Fibroblast of skin of right quadriceps (primary cell): ENCODE results near the gene WDR45B.

ENCODE experiments used
- DNase-seq: peaks from one replicate; pipeline ENCODE4 v3.0.0-alpha.2; 2013

The WDR45B gene

DNA sequence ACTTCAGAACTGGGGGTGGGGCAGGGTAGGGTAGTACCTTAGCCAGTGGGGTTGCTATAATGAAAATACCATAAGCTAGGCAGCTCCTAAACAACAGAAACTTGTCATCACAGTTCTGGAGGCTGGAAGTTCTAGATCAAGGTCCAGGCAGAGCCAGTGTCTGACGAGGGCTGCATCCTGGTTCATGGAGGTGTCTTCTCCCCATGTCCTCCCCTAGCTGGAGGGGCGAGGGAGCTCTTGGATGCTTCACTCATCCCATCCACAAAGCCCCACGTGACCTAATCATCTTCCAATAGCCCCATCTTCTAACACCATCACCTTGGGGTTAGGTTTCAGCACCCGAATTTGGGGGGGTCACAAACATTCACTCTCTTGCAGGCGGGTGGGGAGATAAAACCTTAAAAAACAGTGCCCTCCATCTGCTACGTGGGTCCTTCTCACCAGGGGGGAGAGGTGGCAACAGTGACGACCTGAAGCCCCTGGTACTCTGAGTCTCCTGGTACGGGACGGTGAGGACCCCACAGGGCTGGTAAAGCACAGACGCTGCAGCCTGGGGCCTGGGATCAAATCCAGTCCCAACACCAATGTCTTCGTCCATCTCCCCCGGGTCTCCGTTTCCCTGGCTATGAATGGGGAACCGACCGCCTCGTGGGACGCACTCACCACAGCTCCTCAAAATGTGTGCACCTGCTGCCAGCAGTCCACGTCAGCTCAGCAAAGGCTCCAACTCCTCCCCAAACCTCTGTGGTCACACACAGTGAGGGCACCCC lies 27.4 kb upstream of the WDR45B start:
- no peak for DNase-seq

DNA sequence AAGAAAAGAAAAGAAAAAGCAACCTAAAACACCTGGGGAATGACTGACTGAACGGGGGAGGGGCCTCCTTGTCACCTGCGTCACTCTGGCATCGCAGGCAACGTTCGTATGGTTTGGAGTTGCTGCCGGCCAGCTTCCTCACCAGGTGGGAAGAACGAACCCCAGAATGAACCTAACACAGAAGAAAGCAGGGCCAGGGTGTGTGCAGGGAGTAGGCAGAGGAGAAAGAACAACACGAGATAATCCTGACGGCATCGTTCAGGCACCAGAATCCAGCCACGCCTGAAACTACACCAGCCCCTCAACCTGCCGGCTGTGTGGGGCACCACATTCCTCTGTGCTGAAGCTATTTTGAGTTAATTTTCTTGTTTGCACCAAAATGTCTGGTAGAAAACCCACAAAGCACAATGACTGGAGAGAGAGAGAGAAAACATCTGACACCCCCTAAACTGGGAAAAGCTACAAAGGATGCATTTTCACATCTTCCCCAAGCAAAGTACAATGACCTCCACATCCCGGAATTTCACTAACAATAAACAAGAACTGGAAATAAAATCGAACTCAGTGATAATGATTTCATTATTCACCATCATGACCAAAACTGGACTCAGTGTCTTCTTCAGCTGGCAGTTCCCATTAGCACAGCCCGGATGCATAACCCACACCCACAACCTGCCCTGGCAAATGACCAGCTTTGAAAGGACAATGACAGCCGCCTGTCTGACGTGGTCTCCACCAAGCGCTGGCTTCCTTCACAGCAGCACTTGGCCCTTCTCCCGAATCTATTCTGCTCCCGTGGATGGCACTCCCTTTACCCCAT lies 26.6 kb upstream of the WDR45B start:
- DNase-seq = no peak

DNA sequence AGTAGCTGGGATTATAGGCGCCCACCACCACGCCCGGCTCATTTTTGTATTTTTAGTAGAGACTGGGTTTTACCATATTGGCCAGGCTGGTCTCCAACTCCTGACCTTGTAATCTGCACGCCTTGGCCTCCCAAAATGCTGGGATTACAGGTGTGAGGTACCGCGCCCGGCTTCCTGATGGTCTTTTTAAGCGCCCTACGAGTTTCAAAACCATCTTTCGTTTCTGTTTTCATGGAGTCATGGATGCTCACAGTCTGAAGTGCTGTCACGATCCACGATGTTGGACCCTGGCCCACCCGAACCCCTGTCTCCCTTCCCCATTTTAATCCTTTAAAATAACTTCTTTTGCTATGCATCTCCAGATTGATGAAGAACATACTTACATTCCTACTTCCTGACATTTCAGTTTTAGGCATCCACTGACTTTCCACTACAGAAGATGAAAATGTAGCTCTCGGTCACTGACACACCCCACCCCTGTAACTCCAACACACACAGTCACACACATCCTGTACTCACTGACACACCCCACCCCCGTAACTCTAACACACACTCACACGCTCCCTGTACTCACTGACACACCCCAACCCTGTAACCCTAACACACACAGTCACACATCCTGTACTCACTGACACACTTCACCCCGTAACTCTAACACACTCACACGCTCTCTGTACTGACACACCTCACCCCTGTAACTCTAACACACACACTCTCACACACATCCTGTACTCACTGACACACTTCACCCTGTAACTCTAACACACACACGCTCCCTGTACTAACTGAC lies 22.6 kb upstream of the WDR45B start:
- DNase-seq = no peak

DNA sequence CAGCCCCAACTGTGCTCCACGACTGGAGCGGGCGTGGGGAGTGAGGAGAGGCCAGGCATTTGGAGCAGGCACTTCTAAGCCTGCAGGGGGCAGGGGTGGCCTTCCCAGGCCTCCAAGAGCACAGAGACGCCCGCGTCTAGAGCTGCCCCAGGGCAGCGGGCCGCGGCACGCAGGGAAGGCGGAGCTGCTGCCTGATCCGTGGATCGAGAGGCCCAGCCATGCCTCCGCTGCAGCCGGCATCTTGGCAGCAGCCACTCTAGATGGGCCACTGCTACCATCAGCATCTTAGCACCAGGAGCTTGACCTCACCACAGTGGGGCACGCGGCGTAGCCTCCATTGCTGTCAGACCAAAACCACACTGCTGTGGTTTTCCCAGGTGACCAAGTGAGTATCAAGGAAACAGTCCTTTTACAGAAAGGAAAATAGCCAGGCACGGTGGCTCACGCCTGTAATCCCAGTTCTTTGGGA lies 20.4 kb upstream of the WDR45B start:
- DNase-seq = peak; percentile 54

DNA sequence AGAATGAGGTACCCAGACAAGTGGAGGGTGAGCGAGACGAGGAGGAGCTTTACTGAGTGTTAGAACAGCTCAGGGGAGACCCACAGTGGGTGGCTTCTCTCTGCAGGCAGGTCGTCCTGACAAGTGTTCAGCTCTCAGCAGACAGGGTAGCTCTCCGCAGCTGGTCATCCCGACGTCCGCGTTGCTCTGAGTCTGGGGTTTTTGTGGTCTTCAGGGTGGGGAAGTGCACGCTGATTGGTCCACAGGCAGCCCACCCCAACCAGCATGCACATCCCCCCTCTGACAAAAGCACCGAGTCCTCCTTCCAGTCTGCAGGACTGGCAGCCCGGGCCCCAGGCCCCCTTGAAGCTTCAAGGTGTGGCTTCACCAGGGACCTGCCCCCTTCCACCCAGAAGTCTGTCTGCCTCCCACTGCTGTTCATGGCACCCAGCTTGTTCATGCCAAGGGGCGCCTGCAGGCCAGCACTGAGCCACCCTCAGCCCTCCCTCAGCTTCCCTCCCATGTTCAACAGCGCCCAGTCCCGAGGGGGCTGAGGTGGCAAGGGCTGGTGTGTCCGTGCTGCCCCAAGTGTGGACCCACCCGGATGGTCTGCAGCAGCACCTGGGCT lies 19.9 kb upstream of the WDR45B start:
- DNase-seq = no peak

DNA sequence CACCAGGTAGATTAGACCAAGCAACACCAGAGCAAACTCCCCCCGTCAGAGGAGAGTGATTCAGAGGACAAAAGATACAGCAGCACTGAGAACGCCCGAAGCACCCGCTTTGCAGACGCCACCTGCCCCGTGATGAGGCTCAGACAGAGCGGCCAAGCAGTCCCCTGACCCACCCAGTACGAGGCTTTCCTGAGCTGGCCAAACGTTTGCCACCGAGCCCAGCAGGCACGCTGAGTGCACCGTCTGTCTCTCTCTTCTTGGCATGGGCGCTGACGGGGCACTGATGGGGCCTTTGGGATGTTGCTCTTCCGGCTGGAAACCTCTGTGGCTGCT lies 19.4 kb upstream of the WDR45B start:
- no peak for DNase-seq

DNA sequence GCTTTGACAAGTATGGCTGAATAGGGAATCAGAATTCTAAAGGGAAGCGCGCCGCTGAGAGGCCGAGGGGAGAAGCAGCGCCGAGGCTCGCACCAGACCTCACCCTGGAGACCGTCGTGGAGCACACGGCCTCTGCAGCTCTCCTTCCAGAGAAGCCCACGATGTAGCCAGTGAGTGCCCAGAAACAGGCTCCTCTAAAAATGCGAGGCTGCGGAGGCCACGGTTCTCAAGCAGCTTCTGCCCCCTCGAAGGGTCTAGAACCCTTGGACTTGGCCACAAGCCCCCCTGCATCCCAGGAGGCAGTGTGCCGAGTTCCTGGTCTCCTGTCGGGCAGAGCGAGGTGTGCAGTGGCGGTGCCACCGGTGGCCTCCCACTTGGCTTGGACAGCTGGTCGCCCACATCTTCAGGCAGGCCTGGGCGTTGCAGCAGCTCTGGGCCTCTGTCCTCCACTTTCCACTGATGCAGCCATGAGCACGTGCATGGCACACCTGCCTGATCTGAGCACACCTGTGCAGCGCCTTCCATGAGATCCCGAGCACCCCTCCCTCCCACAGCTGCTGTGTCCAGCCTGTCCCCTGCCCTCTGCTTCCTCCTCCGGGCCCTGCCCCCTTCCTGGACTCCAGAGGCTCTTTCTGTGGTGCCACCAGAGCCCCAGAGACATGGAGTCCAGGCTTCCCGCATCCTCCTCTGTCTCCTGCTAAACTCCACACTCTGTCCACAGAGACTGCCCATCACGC lies 18.9 kb upstream of the WDR45B start:
- DNase-seq = no peak

DNA sequence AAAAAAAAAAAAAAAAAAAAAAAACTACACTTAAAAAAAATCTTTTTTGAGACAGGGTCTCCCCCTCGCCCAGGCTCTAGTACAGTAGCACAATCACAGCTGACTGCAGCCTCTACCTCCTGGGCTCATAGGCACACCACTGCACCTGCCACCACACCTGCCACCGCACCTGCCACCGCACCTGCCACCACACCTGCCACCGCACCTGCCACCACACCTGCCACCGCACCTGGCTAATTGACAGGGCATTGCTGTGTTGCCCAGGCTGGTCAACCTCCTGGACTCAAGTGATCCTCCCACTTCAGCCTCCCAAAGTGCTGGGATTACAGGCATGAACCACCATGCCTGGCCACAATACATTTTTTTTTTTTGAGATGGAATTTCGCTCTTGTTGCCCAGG lies 17.6 kb upstream of the WDR45B start:
- DNase-seq = no peak

DNA sequence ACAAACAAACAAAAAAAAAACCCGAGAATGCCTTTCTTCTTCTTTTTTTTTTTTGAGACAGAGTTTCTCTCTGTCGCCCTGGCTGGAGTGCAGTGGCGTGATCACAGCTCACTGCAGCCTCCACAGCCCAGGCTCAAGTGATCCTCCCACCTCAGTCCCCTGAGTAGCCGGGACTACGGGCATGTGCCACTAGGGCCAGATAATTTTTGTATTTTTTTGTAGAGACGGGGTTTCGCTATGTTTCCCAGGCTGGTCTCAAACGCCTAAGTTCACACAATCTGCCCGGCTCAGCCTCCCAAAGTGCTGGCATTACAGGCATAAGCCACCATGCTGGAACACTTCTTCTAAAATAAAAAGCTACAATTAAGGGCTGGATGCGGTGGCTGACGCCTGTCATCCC lies 17.0 kb upstream of the WDR45B start:
- DNase-seq = no peak

DNA sequence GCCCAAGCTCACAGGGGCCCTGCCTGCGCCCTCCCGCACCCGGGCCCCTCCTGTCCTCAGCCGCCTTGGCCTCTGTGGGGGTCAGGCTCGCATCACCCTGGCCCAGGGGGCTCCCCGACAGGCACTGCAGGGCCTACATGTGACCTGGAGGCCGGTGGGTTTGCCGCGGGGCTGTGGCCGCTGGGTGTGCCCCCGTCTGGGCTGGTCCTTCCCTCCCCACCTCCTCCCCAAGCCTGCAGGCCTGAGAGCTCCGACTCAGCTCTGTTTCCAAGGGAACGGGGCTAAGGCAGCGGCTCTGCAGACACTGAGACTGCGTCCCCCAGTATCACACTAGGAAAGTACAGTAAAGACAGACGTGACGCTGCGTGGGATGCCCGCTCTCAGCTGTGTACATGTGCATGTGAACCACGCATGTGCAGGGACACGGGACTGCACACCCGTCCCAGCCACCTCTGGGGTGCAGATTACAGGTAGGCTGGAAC lies 16.5 kb upstream of the WDR45B start:
- no peak for DNase-seq

DNA sequence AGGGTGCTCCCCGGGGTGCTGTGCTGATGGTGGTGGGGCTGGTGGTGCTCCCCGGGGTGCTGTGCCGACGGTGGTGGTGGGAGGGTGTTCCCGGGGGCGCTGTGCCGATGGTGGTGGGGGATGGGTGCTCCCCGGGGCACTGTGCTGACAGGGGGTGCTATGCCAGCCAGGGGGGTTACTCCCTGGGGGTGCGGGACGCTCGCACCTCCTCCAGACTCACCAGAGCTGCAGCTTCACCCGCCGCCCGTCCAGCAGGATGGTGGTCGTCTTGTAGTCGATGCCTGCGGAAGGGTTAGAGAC lies 16.0 kb upstream of the WDR45B start:
- no peak for DNase-seq

DNA sequence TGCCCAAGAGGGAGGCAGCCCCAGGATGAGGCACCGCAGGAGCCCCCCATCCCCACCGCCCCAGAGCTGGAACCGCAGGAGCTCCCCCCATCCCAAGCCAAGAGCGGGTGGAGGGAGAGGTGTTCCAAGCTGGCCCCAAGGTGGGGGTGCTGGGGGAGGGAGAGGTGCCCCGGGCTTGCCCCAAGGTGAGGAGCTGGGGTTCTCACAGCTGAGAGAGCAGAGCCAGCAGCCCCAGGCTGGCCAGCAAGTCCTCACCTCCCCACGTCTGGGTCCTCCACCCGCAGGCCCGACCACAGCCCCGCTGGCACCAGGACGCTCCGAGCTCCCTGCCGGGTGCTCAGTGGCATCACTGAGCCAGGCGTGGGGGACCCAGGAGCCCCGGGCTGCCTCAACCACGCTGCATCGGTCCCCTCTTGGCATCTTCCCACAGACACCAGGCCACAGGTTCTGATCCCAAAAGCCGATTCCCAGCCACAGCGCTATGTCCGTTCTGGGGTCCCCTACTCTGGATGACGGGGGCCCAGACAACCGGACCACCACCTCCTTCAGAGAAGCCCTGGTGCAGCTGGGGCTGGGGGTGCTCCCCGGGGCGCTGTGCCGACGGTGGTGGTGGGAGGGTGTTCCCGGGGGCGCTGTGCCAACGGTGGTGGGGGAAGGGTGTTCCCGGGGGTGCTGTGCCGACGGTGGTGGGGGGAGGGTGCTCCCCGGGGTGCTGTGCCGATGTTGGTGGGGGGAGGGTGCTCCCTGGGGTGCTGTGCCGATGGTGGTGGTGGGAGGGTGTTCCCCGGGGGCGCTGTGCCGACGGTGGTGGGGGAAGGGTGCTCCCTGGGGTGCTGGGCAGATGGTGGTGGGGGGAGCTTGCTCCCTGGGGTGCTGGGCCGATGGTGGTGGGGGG lies 15.4 kb upstream of the WDR45B start:
- no peak for DNase-seq

DNA sequence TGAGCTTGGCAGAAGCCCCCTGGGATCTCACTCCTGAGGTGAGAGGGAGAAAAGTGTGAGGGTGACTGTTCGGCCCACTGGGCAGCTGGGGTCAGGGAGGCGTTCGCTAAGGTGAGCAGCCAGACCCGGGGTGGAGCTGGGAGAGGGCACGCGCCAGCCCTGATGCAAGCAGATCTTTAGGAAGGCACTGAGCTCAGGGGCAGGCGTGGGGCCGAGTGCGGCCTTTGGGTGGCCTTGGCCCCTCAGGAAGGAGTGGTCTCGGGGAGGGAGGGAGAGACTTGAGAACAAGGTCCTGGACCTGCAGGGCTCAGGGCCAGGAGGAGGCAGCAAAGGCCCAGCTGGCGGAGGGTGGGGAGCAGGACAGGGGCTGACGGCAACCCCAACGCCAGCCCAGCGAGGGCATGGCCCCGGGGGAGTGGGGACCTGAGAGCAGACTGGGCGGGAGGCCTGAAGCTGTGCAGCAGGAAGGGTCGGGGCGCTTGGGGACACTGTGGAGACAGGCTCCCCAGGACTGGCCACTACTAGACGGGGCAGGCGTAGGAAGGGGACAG lies 14.5 kb upstream of the WDR45B start:
- DNase-seq = no peak

DNA sequence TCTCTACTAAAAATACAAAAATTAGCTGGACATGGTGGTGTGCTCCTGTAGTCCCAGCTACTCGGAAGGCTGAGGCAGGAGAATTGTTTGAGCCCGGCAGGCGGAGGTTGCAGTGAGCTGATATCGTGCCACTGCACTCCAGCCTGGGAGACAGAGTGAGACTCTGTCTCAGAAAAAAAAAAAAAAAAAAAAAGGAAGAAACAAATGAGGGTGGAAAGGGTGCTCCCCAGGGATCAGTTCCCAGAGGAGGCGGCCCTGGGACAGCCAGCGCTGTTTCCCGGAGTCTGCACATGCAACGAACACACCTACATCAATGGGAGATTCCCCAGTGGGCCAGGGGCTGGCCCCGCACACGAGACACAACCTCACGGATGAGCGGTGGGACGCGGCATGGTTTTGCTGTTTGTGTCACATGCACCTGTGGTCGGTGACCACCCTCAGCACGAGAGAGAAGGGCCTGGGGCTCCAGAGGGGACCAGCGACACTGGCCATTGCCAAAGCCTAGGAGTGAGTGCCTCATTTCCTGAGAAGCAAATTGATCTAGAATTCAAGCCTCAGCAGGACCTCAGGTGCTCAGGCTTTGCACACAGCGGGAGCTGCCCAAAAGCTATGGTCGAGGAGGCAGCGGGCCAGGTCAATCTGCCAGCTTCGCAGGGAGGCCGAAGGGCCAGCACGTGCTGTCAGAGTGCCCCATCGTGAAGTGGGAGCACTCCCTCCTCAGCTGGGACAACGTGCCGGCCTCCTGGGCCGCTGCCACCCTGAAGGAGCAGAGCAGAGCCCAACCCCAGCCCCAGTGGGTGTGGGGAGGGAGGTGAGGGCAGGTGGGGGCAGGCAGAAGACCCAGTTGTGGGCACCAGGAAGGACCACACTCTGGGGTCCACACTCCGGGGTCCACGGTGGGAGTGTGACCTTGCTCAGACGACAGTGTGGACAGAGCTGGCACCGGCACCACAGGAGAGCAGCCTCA lies 13.8 kb upstream of the WDR45B start:
- DNase-seq = no peak

DNA sequence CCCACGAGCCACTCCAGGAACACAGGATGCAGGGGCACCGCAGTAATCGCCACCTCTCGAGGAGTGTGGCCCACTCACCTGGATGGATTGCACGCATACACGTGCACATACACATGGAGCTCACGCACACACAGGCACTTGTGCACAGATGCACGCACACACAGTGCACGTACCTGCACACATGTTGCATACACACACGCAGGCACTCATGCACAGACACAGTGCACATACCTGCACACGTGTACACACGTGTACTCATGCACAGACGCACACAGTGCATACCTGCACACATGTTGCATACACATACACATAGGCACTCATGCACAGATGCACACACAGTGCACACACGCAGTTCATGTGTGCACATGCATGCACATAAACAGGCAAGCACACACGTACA lies 11.6 kb upstream of the WDR45B start:
- no peak for DNase-seq

DNA sequence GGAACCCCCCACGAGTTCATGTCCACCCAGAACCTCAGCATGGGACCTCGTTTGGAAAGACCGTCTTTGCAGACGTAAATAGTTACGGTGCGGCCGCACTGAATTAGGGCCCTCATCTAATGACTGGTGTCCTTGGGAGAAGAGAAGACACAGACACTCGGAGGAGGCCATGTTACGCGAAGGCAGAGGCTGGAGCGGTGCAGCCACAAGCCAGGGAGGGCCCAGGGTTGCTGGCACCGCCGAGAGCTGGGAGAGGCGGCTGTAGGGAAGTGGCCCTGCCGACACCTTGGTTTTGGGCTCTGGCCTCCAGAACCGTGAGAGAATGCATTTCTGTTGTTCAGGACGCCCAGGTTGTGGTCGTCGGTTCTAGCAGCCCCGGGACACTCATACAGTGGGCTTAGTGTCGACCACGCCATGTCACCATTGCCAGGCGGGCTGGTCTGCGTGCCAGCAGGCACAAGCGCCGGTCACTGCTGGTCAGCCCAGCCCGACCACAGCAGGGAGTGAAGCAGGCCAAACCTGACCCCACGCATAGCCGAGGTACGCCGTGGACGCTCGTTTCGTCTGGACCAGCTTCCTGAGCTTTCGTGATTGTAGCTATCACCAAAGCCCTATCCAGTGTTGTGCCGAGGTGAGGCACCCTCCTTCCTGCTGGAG lies 10.7 kb upstream of the WDR45B start:
- no peak for DNase-seq

DNA sequence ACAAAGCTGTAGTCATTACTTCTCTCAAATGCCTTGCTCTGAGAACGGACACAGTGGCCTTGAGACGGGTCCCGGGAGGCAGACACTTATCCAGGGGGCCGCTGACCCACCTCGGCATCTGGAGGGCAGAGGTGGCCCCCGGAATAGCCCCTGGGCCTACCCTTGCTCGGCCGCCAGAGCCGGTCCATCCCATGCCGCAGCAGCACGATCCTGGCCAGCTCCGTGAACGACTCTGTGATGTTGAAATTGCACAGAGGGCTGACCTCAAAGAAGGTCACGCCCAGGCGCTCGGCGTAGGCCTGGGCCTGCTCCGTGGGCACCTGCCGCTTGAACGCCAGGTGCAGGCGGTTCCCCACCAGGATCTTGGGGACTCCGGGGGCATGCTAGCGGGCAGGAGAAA lies 10.1 kb upstream of the WDR45B start:
- DNase-seq = no peak

DNA sequence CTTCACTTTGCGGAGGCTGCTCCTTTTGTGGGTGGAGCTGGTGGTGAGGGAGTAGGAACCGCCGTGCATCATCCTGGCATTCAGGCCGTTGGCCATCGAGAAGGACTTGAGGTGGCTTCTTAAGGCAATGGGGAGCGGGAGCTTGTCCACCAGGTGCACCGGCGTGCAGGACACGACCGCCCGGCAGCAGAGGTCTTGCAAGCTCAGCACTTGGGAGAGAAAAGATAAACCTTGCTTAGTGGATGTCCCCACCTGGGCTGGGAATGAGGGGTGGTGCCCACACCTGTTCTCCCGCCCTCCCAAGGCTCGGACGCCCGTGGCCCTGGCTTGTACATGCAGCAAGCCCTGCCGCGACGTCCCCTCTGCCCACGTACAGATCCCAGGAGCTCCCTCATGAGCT lies 9.7 kb upstream of the WDR45B start:
- no peak for DNase-seq

DNA sequence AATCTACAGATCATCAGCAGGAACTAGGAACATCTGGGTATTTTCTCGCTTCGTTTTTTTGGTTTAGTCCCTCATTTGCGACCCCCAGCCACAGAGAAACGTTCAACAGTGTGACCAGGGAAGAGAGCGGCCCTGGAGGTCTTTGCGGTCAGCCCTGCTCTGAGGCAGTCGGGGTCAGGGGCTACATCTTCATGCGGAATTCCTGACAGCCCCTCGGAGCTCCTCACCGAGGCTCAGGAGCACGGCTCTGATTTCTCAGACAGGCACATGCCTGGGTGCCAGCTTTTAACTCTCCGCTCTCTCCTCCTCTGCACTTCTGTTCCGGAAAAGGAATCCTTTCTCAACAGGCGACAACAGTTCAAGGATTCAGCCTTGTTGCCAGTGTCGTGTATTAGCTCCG lies 8.0 kb upstream of the WDR45B start:
- DNase-seq = no peak
